ENCODE results near the gene ZNF83. TPM values are rescaled to one million over a fixed set of nuclear protein-coding genes. Genes with fewer than 3 reads are reported as not detected.
A peak's percentile ranks its signal among the peaks of the same experiment; 100 is the strongest.
"Not testable (repeated sequence)": the region's sequence is repeated elsewhere in the genome, so short reads cannot be mapped to it uniquely, and the experiment has no call there.

ZNF83 gene
- total and polyA plus RNA-seq, 10 donors, result 31.8 to 87.7 (median 60.7) TPM

DNA sequence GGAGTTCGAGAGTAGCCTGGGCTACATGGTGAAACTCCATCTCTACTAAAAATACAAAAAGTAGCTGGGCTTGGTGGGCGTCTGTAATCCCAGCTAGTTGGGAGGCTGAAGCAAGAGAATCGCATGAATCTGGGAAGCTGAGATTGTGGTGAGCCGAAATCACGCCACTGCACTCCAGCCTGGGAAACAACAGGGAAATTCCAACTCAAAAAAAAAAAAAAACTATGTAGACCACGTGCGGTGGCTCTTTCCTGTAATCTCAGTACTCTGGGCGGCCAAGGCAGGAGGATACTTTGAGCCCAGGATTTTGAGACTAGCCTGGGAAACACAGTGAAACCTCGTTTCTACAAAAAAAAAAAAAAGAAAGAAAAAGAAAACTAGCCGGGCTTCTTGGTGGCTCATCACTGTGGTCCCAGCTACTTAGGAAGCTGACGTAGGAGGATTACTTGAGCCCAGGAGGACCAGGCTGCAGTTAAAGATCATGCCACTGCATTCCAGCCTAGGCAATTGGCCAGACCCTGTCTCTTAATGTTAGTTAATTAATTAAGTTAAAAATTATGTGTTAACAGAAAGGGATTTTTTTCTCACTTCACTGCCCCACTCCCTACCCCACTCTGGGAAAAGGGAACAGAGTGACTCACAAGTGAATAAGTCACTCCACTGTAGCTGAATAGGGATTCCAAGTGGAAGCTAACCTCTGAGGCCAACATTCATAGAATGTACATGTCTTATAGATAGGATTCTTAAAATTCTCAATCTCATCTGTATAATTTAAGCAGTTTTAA, 2.2 kb downstream of the ZNF83 start:
- 74 to 89% (median 85%) methylated on average over 11 of the region's 11 CpGs for whole genome bisulfite sequencing, 5 donors
- TF ChIP-seq POLR2A (IDR thresholded peaks at IDR 0.05) (no peak), POLR2AphosphoS5 (IDR thresholded peaks at IDR 0.05) (no peak), CTCF (IDR thresholded peaks at IDR 0.05 in 8 of 11, conservative IDR thresholded peaks at IDR 0.05 in 3 of 11) (no peak)
- no peak for DNase-seq
- H3K27me3 ChIP-seq (replicated peaks in 1 of 7), result no peaks in the 10 kb centered on the region
- H3K9me3 ChIP-seq, result peaks cover 0 to 24% (median 4%) of the 10 kb centered on the region in 8 donors
- no peak overlapping the region for H3K4me3 ChIP-seq
- H3K4me1 ChIP-seq, result peaks cover 4 to 35% (median 18%) of the 10 kb centered on the region in 6 donors
- peak overlapping the region in 1 of 8 donors; percentile 3 for H3K27ac ChIP-seq
- intact Hi-C loops (cut with DNase I; ENCODE audit: low total_unique reads), result loop anchor here (5.0 kb wide), 1 partner anchor 34 kb away; no protein-coding TSS in a partner anchor
- H3K36me3 ChIP-seq, result peaks cover 0 to 24% (median 4%) of the 10 kb centered on the region in 6 donors

- H3K27me3 ChIP-seq (replicated peaks in 1 of 7); intact Hi-C loops (cut with DNase I; ENCODE audit: low total_unique reads); DNase-seq; H3K4me1 ChIP-seq; H3K27ac ChIP-seq; H3K4me3 ChIP-seq: not testable (repeated sequence)
- Histone ChIP-seq H3K36me3 (peaks cover 0 to 73% (median 45%) of the 10 kb centered on the region in 6 donors), H3K9me3 (peaks cover 0 to 16% (median 0%) of the 10 kb centered on the region in 8 donors)
- WGBS, 5 donors, result 74 to 97% (median 92%) methylated on average over 3 of the region's 3 CpGs
These were observed 10.7 kb downstream of the ZNF83 start for GRCh38 chr19:52627441-52627840.

DNA sequence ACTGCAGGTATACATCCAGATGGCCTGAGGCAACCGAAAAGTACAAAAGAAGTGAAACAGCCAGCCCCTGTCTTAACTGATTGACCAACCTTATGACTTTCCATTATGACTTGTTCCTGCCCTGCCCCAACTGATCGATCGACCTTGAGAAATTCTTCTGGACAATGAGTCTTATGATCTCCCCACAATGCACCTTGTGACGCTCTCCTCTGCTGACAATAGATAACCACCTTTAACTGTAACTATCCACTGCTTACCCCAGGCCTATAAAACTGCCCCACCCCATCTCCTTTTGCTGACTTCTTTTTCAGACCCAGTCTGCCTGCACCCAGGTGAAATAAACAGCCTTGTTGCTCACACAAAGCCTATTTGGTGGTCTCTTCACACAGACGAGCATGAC, 11.2 kb downstream of the ZNF83 start:
- no peak overlapping the region for H3K27ac ChIP-seq
- peaks cover 0 to 19% (median 0%) of the 10 kb centered on the region in 8 donors for H3K9me3 ChIP-seq
- no peak for DNase-seq
- H3K4me3 ChIP-seq, result no peak overlapping the region
- intact Hi-C loops (cut with DNase I; ENCODE audit: low total_unique reads), result no loop called here
- no peaks in the 10 kb centered on the region for H3K27me3 ChIP-seq (replicated peaks in 1 of 7)
- H3K36me3 ChIP-seq, result peaks cover 0 to 78% (median 50%) of the 10 kb centered on the region in 6 donors
- no peak for TF ChIP-seq POLR2AphosphoS5 (IDR thresholded peaks at IDR 0.05)
- TF ChIP-seq CTCF (IDR thresholded peaks at IDR 0.05 in 8 of 11, conservative IDR thresholded peaks at IDR 0.05 in 3 of 11), result no peak
- TF ChIP-seq POLR2A (IDR thresholded peaks at IDR 0.05), result no peak
- H3K4me1 ChIP-seq, result no peaks in the 10 kb centered on the region
- 93 to 99% (median 93%) methylated on average over 5 of the region's 5 CpGs for WGBS, 5 donors

DNA sequence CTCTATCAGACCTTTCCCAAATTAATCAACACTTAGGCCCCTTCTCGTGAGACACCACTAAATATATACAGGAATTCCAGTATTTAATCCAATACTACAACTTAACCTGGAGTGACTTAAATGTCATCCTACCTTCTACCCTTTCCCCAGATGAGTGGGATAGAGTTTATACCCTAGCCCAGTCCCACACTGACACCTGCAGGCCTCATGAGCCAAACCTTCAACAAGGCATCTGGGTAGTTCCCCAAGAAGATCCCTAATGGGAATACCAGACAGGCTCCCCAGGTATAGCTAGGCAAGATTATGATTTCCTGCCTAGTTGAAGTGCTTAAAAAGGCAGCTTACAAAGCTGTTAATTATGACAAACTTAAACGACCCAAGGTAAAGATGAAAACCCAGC, 15.9 kb downstream of the ZNF83 start:
- no peaks in the 10 kb centered on the region for H3K4me1 ChIP-seq
- DNase-seq, result no peak
- peaks cover 0 to 100% (median 70%) of the 10 kb centered on the region in 6 donors for H3K36me3 ChIP-seq
- 80 to 86% (median 83%) methylated on average over 2 of the region's 2 CpGs for WGBS, 5 donors
- no peak overlapping the region for H3K27ac ChIP-seq
- H3K4me3 ChIP-seq, result no peak overlapping the region
- H3K9me3 ChIP-seq, result peaks cover 0 to 55% (median 17%) of the 10 kb centered on the region in 8 donors
- no peaks in the 10 kb centered on the region for H3K27me3 ChIP-seq (replicated peaks in 1 of 7)
- TF ChIP-seq POLR2A (IDR thresholded peaks at IDR 0.05) (no peak), CTCF (IDR thresholded peaks at IDR 0.05 in 8 of 11, conservative IDR thresholded peaks at IDR 0.05 in 3 of 11) (no peak), POLR2AphosphoS5 (IDR thresholded peaks at IDR 0.05) (no peak)
- intact Hi-C loops (cut with DNase I; ENCODE audit: low total_unique reads), result no loop called here

Data from spleen (tissue), 11 donors.